GM13977 (cell line): Measurements from ENCODE around the gene SLC35B4.
A peak's percentile ranks its signal among the peaks of the same experiment; 100 is the strongest.

Source experiments
- DNase-seq: peaks from one replicate; pipeline ENCODE4 v3.0.0; 2012; ENCODE audit warnings: low spot score
- CTCF ChIP-seq: IDR thresholded peaks from 2 replicates; pipeline ENCODE4 v1.5.1; 2012; ENCODE audit warnings: mild to moderate bottlenecking, control low read depth; ENCODE audit not compliant: insufficient read depth; ENCODE audit errors: extremely low read depth, missing control alignments
- in situ Hi-C: fragments of 300-500 bp; cut with MboI; formaldehyde crosslinking; loops from one replicate; pipeline ENCODE4 v1.12.0; 2022; ENCODE audit warnings: low sequenced_read_pairs, low pct_unique_long_range_greater_than_20kb, mixed read lengths, inconsistent platforms; ENCODE audit not compliant: unreplicated experiment

SLC35B4 gene

GRCh38 chr7:134324107-134324506 is 7.4 kb upstream of the SLC35B4 start:
- in situ Hi-C loops: no loop called here
- TF ChIP-seq CTCF: no peak
- DNase-seq: no peak

DNA sequence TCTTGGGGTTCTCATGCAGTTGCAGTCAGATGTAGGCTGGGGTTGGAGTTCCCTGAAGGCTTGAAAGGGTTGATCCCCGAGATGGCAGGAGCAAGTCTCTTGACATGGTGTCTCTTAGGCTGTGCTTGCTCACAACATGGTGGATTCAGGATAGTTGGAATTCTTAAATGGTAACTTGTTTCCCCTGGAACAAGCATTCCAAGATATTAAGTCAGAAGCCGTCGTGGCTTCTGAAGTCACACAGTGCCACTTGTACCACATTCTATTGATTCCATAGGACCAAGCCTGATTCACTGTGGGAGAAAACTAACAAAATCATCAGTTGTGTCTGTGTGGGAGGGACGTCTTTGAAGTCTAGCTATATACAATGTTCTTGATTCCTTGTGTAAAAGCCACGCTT is 3.5 kb upstream of the SLC35B4 start:
- DNase-seq: no peak
- no peak for TF ChIP-seq CTCF
- in situ Hi-C loops: no loop called here

DNA sequence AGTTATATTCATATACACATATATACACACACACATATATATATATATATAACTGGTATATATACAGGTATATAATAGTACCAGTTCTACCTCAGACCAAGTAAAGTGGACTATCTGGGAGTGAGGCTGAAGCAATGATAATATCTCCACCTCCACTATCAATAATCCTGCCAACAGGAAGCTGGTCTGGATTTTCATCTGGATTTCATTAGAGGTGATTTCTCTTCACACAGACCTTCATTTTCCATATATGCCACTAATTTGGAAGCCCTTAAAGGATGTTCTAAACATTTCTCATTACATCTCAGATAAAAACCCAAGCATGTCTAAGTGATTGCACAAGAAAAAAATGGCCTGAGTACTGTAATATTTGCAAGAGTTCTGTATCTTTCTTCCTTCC is 1.7 kb upstream of the SLC35B4 start:
- no peak for TF ChIP-seq CTCF
- in situ Hi-C loops: no loop called here
- DNase-seq: no peak

- in situ Hi-C loops: no loop called here
- no peak for DNase-seq
These were observed 704 bp upstream of the SLC35B4 start for GRCh38 chr7:134317434-134317833.

DNA sequence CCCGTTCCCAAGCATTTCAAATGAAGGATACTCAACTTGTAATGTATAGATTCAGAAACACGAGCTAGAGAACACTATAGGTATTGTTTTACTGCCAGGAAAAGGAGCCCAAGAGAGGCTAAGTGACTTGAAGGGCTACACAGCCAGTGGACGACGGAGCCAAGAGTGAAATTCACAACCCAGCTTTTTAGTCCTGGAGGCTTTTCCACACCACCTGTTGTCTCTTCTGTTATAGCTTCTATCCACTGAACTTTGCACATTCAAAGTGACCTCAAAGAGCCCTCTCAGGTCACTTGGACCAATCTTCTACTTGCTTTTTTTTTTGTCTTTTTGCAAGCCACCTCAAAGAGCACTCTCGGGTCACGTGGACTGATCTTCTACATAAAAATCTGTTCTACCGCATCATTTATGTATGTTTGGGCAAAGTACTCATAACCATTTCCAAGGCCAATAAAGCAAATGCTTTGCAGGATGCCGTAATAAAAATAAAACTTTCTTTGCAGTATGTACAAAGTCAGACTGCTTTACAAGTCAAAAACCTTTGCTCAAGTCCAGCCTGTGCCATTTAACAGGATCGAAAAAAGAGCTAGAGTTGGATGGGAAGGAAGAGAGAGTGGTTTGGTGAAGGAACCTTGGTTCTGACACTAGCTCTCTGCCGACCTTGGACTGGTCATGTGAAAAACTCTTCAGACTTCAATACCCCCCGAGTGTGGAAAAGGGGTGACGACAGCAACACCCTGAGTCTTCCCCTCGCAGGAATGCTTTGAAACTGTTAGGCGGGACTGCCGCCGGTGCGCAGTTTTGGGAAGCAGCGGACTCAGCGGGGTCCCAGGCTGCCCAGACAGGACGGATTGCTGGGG is 821 bp downstream of the SLC35B4 start:
- DNase-seq: peak; percentile 28

More at GRCh38 chr7:134317434-134317833, 704 bp upstream of the SLC35B4 start:
- no peak for TF ChIP-seq CTCF

DNA sequence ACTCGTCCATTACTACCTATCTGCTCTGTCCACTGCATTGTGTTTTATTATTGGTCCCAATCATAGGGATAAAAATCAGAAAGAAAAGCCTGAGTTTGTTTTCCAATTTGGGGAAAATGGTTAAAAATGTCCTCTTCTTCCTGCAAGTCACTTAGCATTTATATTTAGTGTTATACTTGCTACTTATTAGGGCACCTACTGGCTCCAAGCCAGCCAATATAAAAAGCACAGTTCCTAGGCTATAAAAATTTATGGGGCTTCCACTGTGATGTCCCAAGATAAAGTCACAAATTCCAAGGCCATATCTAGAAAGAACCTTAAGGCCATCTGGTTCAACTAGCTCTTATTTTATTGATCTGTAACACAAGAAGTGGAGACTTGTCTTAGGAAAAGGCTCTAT is 3.2 kb downstream of the SLC35B4 start:
- no peak for TF ChIP-seq CTCF
- DNase-seq: no peak
- in situ Hi-C loops: no loop called here

More for the DNA sequence above, 821 bp downstream of the SLC35B4 start:
- in situ Hi-C loops: no loop called here
- no peak for TF ChIP-seq CTCF
